GM21526 (cell line): ENCODE data around the gene MYBPC2.
"Not testable (repeated sequence)": the region's sequence is repeated elsewhere in the genome, so short reads cannot be mapped to it uniquely, and the experiment has no call there.

Experiments
- ATAC-seq: cut with Tn5 transposase; IDR thresholded peaks from one replicate; pipeline ENCODE4 v1.9.1; 2021; ENCODE audit warnings: moderate library complexity; ENCODE audit not compliant: unreplicated experiment, low FRiP score

The MYBPC2 gene

GRCh38 chr19:50425581-50425980 lies 7.1 kb upstream of the MYBPC2 start:
- ATAC-seq, result no peak

- no peak for ATAC-seq
Measured at GRCh38 chr19:50427318-50427925, 5.3 kb upstream of the MYBPC2 start.

GRCh38 chr19:50427997-50428425 lies 4.7 kb upstream of the MYBPC2 start:
- ATAC-seq, result no peak

- ATAC-seq, result no peak
Measured at GRCh38 chr19:50428772-50429463, 3.8 kb upstream of the MYBPC2 start.

GRCh38 chr19:50430888-50431342 lies 1.8 kb upstream of the MYBPC2 start:
- no peak for ATAC-seq

- ATAC-seq, result peak; percentile 71
Measured at GRCh38 chr19:50431343-50432220, 1.1 kb upstream of the MYBPC2 start.

GRCh38 chr19:50433201-50434180 lies 799 bp downstream of the MYBPC2 start:
- no peak for ATAC-seq

- no peak for ATAC-seq
Measured at GRCh38 chr19:50434525-50434924, 1.8 kb downstream of the MYBPC2 start.

- ATAC-seq, result no peak
Measured at GRCh38 chr19:50435221-50435620, 2.5 kb downstream of the MYBPC2 start.

- ATAC-seq, result no peak
Measured at GRCh38 chr19:50435627-50436026, 2.9 kb downstream of the MYBPC2 start.

- ATAC-seq, result no peak
Measured at GRCh38 chr19:50437862-50438449, 5.3 kb downstream of the MYBPC2 start.

GRCh38 chr19:50439130-50439529 lies 6.4 kb downstream of the MYBPC2 start:
- ATAC-seq, result not testable (repeated sequence)

- no peak for ATAC-seq
Measured at GRCh38 chr19:50444059-50444458, 11.4 kb downstream of the MYBPC2 start.

GRCh38 chr19:50447053-50447452 lies 14.4 kb downstream of the MYBPC2 start:
- no peak for ATAC-seq

GRCh38 chr19:50447750-50448149 lies 15.1 kb downstream of the MYBPC2 start:
- no peak for ATAC-seq

GRCh38 chr19:50449236-50449899 lies 16.7 kb downstream of the MYBPC2 start:
- ATAC-seq, result no peak

GRCh38 chr19:50450369-50451222 lies 17.9 kb downstream of the MYBPC2 start:
- no peak for ATAC-seq

- no peak for ATAC-seq
Measured at GRCh38 chr19:50451223-50451534, 18.5 kb downstream of the MYBPC2 start.
